A673 (cell line): ENCODE measurements around the gene FOXN3.

ENCODE experiments used
- EZH2 ChIP-seq: fragments of 200-600 bp; sonication (generic); IDR thresholded peaks from 2 replicates; pipeline ENCODE4 v1.6.1; 2017; ENCODE audit warnings: borderline replicate concordance, low read depth, mild to moderate bottlenecking, mixed read lengths, antibody characterized with exemption, low read length; ENCODE audit not compliant: poor library complexity, severe bottlenecking
- TF ChIP-seq, protein P1 (sequence below): fragments of 300-800, 200-600 bp; sonication (generic); conservative IDR thresholded peaks from 2 replicates; pipeline ENCODE4 v1.5.1; 2017; ENCODE audit warnings: low read depth, mild to moderate bottlenecking, antibody characterized with exemption, low read length, moderate library complexity, mixed read lengths

- TF ChIP-seq, protein P1, sequence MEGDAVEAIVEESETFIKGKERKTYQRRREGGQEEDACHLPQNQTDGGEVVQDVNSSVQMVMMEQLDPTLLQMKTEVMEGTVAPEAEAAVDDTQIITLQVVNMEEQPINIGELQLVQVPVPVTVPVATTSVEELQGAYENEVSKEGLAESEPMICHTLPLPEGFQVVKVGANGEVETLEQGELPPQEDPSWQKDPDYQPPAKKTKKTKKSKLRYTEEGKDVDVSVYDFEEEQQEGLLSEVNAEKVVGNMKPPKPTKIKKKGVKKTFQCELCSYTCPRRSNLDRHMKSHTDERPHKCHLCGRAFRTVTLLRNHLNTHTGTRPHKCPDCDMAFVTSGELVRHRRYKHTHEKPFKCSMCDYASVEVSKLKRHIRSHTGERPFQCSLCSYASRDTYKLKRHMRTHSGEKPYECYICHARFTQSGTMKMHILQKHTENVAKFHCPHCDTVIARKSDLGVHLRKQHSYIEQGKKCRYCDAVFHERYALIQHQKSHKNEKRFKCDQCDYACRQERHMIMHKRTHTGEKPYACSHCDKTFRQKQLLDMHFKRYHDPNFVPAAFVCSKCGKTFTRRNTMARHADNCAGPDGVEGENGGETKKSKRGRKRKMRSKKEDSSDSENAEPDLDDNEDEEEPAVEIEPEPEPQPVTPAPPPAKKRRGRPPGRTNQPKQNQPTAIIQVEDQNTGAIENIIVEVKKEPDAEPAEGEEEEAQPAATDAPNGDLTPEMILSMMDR = no peak
- no peak for TF ChIP-seq EZH2
Observed at GRCh38 chr14:89136587-89136986, 280.4 kb downstream of the FOXN3 start.
